ENCODE data around the gene ADAMTS17.

ADAMTS17 gene

DNA sequence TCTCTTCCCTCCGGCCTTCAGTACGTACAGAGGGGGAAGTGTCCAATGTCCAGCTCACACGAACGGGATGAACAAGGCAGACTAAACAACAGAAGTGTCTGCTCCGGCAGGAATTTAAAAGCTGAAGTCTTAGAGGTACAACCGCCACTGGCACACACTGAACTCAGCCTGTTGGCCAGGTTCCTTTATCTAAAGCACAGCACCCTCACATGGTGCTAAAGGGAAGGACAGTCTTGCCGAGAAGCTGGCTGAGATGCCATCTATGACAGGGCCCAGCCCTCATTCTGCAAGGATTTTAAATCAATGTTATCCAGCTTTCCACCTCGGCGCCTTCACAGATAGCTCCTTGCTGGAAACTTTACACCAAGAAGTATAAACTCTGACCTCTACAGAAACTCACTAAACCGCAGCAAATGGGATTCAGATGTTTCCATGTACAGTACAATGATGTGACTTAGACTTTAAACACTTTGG, 2.8 kb downstream of the ADAMTS17 start:
- DNase-seq (ENCODE audit: low read depth) = no peak

DNA sequence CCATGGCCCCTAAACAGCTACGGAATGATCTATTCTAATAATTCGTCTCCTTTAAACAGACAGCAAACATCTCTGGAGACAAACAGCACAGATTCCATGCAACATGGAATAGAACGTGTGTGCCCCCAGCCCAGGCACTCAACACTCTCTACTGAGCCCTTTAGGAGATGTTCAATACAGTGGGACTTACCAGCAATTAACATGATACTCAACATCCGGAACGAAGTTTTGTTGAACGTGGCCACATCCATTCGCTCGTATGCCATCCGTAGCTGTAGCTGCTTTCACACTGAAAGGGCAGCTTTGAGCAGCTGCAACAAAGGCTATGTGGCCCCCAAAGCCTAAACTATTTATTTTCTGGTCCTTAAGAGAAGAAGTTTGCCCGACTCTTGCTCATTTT, 3.5 kb downstream of the ADAMTS17 start:
- DNase-seq (ENCODE audit: low read depth) = no peak

DNA sequence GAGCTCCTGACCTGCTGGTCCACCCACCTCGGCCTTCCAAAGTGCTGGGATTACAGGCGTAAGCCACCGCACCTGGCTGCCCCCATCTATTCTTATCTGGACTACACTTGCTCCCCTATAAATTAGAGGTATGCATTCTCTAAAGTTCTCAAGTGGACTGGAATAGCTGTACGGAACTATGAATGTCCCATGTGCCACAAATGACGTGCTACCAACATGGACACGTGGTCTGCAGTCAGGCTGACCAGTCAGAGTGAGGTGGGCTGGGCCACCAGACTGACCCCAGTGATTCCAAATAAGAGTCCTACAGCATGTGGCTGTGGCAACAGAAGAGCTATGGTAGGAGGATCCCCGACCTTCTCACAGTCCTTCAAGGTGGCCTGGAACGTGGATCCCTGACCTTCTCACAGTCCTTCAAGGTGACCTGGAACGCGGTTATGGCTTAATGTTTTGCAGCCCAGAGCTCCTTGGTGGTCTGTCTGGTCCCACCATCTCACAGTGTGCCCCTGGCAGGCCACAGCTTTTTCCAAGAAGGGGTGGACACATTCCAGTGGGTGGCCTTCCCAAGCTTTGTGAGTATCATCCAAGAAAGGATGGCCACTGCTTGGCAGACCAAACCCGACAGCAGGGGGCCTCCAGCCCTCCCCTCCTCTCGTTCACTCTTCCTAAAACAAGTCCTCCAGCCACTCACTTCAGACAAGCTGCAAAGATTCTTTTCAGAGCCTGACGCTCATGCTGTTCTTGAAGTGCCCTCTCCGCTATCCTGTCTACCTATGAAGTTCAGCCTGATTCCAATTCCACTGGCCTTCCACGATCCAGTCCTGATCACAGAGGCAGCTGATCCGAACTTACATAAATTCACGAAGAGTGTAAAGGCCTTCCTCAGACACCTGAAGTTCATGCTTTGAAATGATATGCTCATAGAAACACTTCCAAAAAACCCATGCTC, 4.4 kb downstream of the ADAMTS17 start:
- DNase-seq (ENCODE audit: low read depth) = no peak

DNA sequence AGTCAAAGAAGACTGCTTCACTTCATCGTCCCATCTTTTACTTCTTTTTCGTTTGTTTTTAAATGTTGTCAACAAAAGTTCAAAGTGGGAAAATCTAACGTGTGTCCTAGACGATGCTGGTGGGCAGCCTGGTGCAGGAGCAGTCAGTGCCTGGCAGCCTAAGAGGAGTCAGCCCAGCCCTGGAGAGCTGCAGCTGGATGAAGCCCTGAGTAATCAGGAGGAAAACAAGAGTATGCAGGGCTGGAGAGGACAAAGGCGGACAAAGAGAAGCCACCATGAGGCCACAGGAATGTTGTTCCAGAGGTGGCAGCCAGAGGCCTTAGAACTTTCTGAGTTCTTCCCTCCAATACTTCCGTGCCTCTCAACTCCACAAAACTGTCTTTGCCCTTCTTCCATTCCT, 5.7 kb downstream of the ADAMTS17 start:
- no peak for DNase-seq (ENCODE audit: low read depth)

DNA sequence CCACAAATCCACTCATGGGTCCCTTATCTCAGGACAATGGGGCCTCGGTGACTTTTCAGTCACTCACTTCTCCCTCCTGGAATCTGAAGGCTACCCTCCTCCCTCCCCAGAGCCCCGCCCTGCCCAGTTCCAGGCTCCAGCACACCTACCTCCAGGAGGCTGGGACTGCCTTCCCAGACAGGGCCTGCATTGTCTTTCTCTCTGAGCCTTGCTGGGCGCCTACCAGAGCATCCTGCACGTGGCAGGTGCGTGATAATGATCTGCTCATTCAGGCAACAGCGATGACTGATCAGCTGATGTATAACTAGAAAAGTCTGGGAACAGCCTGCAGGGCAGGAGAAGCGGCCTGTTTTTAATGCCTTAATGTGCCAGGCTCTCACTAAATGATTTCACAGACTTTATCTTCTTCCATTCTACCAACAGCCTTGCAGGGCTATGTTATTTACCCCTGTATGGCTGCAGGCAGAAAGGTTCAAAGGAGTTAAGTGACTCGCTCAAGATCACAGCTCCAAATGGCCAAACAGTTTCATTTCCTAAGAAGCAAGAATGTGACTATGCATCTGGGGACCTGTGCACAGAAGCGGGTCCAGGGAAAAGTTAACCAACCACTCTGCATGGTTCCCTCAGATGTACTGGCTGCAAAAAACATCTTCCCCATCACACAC, 6.3 kb downstream of the ADAMTS17 start:
- no peak for DNase-seq (ENCODE audit: low read depth)

DNA sequence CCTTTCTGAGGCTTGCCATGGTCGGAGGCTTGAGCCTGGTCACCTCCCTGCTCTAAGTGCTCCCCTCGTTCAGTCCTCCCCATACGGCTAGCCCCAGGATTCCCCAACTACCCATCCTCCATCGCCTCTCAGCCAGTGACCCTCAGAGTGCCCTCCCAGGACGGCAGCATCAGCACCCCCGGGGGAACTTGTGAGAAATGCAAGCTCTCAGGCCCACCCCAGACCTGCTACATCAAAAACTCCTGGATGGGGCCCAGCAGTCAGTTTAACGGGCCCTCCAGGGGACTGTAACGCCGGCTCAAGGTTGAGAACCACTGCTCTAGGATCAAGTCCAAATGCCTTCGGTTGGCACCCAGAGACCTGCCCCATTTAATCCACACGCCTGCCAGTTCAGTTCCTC, 6.9 kb downstream of the ADAMTS17 start:
- no peak for DNase-seq (ENCODE audit: low read depth)

DNA sequence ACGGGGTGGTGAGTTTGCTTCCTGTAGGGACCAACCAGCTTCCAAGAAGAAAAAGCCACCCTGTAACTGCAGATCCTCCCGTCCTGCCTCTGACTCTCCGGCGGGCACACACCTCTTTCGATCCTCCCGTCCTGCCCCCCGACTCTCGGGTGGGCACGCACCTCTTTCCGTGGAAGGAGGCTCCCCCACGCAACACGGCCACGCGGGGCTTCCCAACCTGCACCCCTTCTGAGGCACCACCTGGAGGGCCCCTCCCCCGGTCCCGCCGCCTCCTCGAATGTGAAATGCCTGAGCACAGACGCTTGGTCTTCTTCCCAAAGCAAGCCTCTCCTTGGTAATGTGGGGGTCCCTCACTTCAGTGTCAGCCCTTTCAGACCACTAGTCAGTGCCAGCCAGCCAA, 7.3 kb downstream of the ADAMTS17 start:
- DNase-seq (ENCODE audit: low read depth) = no peak

DNA sequence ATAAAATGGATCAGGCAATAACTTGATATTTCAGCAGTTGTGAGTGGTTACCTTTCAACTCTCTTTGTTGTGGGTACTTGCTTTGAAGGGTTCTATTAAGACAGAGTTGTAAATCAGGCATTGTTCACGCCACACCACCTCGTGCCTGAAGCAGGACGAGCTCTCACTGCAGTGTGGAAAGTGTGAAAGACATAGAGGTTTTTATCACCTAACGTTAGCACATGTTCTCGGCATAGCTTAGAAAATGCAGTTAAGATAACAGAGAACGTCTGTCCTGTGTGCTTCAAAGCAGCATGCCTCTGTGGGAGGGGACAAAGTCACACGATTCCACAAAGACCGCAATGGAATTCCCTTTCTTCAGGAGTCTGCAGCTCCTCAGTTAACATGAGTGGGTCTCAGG, 7.8 kb downstream of the ADAMTS17 start:
- no peak for DNase-seq (ENCODE audit: low read depth)

DNA sequence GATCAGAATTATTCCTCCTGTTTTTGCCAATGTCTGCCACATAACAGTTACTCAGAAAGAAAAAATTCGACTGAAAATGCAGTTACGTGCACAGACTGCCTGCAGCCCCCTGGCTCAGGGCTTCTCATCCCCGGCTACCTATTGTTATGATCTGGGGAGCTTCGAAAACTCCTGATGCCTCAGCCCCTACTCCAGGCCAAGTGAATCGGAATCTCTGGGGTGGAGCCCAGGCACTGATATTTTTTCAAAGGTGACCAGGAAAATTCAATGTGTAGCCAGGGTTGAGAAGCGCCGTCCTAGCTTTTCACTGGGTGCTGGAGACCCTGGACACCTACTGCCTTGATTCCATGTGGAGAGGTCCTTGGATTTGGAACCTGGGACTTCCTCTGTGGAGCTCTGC, 8.5 kb downstream of the ADAMTS17 start:
- no peak for DNase-seq (ENCODE audit: low read depth)

DNA sequence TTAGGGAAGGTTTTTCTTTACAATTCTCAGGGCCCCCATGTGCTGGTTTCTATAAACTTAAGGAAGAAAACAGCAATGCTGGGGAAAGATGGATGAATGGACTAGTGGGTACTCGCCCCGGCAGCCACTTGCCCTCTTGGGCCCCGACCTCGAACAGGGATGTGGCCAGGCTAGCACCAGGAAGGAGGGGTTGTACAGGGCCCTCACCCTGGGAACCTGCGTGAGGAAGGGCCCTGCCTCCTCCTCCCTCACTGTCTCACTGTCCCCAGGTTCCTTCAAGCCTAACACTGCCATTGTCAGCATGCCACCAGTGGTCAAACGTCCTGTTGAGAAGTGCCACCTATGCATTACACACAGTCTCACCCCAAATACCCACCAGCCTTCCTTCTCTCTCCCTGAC, 9.1 kb downstream of the ADAMTS17 start:
- DNase-seq (ENCODE audit: low read depth) = no peak

DNA sequence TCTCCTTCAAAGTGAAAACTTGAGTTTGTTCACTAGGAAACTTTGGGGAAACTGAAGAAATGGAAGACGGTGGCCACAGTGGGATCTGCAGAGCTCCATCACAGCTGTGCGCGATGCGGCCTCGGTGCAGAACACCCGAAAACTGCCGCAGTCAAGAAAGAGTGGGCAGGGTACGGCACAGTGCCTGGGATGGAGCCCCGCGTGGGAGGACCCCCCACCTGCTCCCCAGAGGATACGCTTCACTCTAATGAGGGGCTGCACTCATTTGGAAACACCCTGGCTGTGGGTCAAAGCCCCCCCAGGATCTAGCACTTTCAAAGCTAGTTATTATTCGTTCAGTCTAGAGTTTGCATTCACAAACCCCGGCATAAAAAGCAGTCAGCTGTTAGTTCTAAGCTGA, 9.5 kb downstream of the ADAMTS17 start:
- DNase-seq (ENCODE audit: low read depth) = no peak

DNA sequence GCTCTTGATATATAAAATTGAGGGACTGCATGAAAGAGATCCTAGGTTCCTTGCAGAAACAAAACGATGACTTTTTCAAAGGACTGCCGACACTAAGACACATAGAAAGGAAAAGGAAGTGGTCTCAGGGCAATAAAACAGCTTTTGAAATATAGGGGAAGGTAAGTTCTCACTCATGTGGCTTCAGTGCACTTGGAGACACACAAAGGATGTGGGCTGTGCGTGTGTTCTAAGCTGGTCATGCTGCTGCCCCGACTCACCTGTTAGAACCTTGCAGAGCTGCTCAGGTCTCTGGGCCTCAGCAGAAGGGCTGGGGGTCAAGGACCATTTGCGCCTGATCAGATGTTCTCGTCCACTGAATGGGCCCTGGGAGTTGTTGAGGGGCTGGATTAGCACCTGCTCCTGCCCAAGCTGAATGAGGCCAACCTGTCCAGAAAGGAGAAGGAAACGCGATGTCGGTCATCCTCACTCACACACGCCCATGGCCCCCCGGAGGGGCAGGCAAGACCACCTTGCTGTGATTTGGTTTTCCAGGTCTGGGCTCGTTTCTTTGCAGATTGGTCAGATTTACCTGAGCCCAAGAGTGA, 11.1 kb downstream of the ADAMTS17 start:
- no peak for DNase-seq (ENCODE audit: low read depth)

DNA sequence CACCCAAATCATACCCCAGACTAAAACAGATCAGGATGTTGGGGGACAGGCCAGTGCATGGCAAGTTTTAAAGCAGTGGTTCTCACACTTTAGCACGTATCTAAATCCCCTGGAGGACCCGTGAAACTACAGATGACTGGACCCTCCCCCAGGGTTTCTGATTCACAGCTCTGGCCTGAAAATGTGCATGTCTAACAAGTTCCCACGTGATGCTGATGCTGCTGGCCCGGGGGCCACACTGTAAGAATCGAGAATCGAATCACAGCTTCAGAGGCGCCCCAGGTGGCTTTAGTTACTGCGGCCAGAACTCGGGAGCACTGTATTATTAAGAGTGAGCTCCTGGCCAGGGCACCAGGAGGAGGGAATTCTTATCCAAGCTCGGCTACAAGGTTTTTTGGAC, 11.6 kb downstream of the ADAMTS17 start:
- no peak for DNase-seq (ENCODE audit: low read depth)

DNA sequence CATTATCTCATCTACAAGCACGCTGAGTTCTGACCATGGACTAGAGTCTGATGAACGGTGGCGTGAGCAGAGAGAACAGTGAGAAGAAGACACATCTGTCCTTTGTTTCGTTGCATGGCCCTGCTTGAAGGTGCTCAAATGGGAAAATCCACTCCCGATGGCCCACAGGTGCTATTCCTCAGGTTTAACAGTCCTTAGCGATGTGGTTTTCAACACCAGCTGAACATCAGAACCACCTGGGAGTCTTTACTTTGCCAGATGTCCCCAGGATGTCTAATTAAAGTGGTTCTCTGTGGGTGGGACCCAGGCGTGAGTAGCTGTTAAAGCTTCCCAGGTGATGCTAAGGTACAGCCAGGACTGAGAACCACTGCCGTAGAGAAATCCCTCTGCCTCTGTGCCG, 13.0 kb downstream of the ADAMTS17 start:
- DNase-seq (ENCODE audit: low read depth) = no peak

DNA sequence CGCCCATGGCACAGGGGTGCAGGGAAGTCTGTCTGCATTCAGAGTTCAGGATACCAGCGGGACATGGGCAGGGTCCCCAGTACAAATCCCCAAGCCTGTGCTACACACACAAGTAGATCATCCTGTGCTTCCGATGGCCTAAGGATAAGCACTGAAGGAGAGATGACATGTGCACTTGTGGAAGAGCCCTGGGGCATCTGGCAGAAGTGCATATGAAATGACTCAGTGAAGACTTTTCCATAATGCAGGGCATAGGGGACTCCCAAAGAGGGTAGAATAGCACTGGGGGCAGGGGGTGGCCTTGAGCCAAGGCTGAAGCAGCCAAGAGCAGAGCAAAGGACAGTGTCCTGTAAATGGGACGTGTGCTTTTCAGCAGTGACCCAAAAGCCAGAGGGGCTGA, 22.9 kb downstream of the ADAMTS17 start:
- no peak for DNase-seq (ENCODE audit: low read depth)

DNA sequence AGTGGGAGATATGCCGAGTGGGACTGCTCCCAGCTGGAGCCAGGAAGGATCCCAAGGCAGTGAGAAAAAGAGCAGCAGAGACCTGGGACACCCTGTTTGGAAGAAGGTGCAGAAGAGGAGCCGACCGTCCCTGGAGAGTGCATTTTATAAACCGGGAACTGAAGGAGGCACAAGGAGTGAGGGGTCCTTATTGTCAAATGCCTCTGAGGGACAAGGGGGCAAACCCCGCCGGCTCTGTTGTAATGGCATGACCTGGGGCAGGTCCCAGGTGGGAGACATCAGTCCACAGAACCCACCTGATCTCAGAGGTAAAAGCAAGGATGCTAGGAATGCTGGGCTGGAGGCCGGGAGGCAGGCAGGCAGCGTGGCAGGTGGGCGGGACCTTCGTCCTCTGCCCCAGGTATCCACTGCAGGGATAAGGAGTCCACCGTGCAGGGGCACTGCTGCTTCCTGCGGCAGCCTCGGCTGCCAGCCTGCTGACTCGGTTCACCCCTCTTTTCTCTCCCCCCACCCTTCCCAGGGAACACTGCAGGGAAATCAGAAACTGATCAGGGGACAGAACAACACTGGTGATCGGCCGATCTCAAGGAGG, 26.9 kb downstream of the ADAMTS17 start:
- no peak for DNase-seq (ENCODE audit: low read depth)

DNA sequence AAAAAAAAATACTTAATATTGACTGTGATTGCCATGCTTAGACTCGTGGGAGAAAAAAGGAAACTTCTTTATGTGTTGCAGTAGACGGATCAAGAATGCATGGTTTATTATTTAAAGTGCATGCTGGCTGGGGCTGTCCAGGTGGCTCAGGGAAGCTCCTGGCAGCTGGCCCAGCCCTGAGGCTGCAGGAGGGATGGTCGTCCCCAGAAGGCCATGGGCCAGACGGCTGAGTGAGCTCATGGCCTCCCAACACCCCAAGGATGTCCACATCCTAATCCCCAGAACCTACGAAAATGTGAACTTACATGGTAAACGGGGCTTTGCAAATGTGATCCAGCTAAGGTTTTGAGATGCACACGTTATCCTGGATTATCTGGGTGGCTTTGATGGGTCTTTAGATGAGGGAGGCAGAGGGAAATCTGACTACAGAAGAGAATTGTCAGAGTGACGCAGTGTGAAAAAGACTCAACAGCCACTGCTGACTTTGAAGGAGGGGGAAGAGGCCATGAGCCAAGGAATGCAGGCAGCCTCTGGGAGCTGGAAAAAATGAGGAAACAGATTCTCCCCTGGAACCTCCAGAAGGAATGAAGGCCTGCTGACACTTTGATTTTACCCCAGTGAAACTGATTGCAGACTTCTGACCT, 29.8 kb downstream of the ADAMTS17 start:
- no peak for DNase-seq (ENCODE audit: low read depth)

DNA sequence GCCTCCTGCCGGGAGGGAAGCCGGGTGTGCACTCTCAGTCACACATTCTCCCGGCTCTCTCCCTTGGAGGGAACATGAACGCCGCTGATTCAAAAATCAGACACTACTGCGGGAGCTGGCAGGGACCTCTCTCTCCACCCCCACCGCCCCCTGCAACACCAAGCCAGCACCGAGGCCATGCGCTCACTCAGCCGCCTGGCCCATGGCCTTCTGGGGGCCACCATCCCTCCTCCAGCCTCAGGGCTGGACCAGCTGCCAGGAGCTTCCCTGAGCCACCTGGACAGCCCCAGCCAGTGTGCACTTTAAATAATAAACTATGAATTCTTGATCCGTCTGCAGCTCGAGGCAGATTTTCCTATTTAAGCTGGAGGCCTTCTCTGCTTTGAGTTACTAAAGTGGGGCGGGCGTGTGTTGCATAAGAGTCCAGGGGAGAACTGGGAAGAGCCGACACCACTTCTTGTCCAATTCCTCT, 30.6 kb downstream of the ADAMTS17 start:
- no peak for DNase-seq (ENCODE audit: low read depth)

DNA sequence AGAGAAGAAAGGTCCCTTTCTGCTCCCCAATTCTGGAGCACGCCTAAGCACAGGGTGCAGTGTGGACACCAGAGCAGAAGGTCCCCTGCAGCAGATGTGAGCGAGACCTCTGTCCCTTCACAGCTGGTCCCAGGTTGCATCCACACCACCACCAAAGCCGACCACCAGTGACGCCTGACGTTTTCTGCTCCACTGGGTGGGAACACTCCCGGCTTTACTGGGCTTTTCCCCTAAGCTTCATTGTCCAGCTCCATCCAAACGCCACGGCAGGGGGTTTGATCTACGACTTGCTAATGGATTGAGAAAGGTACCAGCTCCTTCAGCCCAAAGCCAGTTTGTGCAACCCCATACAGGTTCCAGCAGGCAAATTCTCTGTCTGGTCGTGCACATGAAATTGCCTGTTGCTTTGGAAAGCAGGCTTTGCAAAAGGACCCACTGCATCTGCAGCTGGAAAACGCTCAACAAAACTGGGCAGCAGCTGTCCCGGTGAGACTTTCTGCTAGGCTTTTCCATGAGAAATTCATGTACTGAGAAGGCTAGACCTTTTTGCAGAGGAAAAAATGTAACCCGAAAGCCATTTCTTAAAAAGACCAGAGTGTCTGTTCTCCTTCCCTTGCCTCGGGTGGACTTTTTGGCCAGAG, 31.1 kb downstream of the ADAMTS17 start:
- DNase-seq (ENCODE audit: low read depth) = no peak

DNA sequence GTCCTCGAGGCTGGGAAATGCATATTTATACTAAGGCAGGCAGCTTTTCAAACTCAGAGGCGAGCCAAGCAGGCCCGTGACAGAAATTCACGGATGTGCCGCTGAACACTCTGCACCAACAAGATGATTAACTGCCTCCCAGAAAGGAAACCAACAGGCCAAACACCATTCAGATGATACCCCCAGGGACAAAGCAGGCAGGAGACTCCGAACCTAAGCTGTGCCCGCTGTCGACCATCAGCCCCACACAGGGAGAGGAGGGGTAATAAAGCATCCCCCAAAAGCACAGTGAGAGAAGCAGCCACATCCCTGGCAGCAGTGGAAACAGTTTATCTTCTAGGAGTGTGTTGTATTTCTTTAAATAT, 31.8 kb downstream of the ADAMTS17 start:
- DNase-seq (ENCODE audit: low read depth) = no peak
